GM23338 (cell line): ENCODE data around the gene JMJD1C. TPM values are rescaled to one million over a fixed set of nuclear protein-coding genes. Genes with fewer than 3 reads are reported as not detected.

Experiments used
- ATAC-seq: fragments of 200-7000 bp; cut with Tn5 transposase; 3 replicates; pipeline ENCODE4 v1.9.1; 2020
- DNase-seq: peaks from one replicate; pipeline ENCODE4 v3.0.0-alpha.2; 2015; ENCODE audit warnings: low spot score
- H2AFZ ChIP-seq: fragments of 200-600 bp; sonication (generic); 2 replicates; pipeline ENCODE4 v1.8.0; 2016; ENCODE audit warnings: antibody characterized with exemption, mild to moderate bottlenecking, moderate library complexity
- H3F3A ChIP-seq: fragments of 200-600 bp; sonication (generic); replicated peaks from 2 replicates; pipeline ENCODE4 v1.8.0; 2017; ENCODE audit warnings: antibody characterized with exemption, mixed run types, low read depth
- H3K27ac ChIP-seq: fragments of 200-600 bp; sonication (generic); 2 replicates; pipeline ENCODE4 v1.6.1; 2016; ENCODE audit warnings: low read depth
- H3K27me3 ChIP-seq: fragments of 200-600 bp; sonication (generic); 2 replicates; pipeline ENCODE4 v1.8.0; 2016; ENCODE audit warnings: mild to moderate bottlenecking, mixed run types, moderate library complexity; ENCODE audit not compliant: insufficient read depth
- H3K36me3 ChIP-seq: fragments of 200-600 bp; sonication (generic); 2 replicates; pipeline ENCODE4 v1.8.0; 2016; ENCODE audit warnings: mild to moderate bottlenecking; ENCODE audit not compliant: insufficient read depth
- H3K4me1 ChIP-seq: fragments of 200-600 bp; sonication (generic); 2 replicates; pipeline ENCODE4 v1.8.0; 2016; ENCODE audit warnings: mild to moderate bottlenecking, moderate library complexity; ENCODE audit not compliant: insufficient read depth
- H3K4me2 ChIP-seq: fragments of 200-600 bp; sonication (generic); 2 replicates; pipeline ENCODE4 v1.7.1; 2017; ENCODE audit warnings: mixed run types
- H3K4me3 ChIP-seq: fragments of 200-600 bp; sonication (generic); 2 replicates; pipeline ENCODE4 v1.6.1; 2016; ENCODE audit warnings: mixed run types
- H3K79me2 ChIP-seq: fragments of 200-600 bp; sonication (generic); replicated peaks from 2 replicates; pipeline ENCODE4 v1.8.0; 2017; ENCODE audit warnings: mild to moderate bottlenecking; ENCODE audit not compliant: insufficient read depth
- H3K9me2 ChIP-seq: fragments of 200-600 bp; sonication (generic); 2 replicates; pipeline ENCODE4 v1.8.0; 2017; ENCODE audit not compliant: insufficient read depth
- H4K20me1 ChIP-seq: fragments of 200-600 bp; sonication (generic); replicated peaks from 2 replicates; pipeline ENCODE4 v1.8.0; 2017; ENCODE audit warnings: mild to moderate bottlenecking; ENCODE audit not compliant: insufficient read depth
- H3K27ac Mint-ChIP-seq: 2 replicates; pipeline ENCODE4 v1.8.0; 2020; ENCODE audit warnings: inconsistent platforms, mild to moderate bottlenecking, moderate library complexity, mixed read lengths
- H3K27me3 Mint-ChIP-seq: 3 replicates; pipeline ENCODE4 v1.8.0; 2022; ENCODE audit warnings: low read depth, mild to moderate bottlenecking, moderate library complexity, mixed read lengths, inconsistent platforms; ENCODE audit not compliant: insufficient read depth, poor library complexity
- H3K36me3 Mint-ChIP-seq: 3 replicates; pipeline ENCODE4 v1.8.0; 2021; ENCODE audit warnings: low read depth, mild to moderate bottlenecking, inconsistent platforms, moderate library complexity, mixed read lengths
- H3K4me1 Mint-ChIP-seq: 3 replicates; pipeline ENCODE4 v1.8.0; 2020; ENCODE audit warnings: mild to moderate bottlenecking, inconsistent platforms, mixed read lengths
- H3K4me3 Mint-ChIP-seq: 3 replicates; pipeline ENCODE4 v1.8.0; 2021; ENCODE audit warnings: moderate library complexity, mild to moderate bottlenecking, inconsistent platforms, mixed read lengths
- H3K9me3 Mint-ChIP-seq: 3 replicates; pipeline ENCODE4 v1.8.0; 2020; ENCODE audit warnings: moderate library complexity, mild to moderate bottlenecking, inconsistent platforms, mixed read lengths
- CREB1 ChIP-seq: fragments of 250-450 bp; sonication (Bioruptor Pico); IDR thresholded peaks from 2 replicates; pipeline ENCODE4 v1.5.0; 2020; ENCODE audit warnings: low read depth, mild to moderate bottlenecking, moderate library complexity
- CTCF ChIP-seq, 2 experiments: fragments of 200-600 bp in 1 of 2; sonication (generic) in 1 of 2; conservative IDR thresholded peaks; 2 replicates each; pipeline versions ENCODE4 v1.5.1 to v1.6.1; 2016 to 2017; ENCODE audit warnings: antibody characterized with exemption in 2 of 2, low read depth in 2 of 2, mild to moderate bottlenecking in 2 of 2, moderate library complexity in 1 of 2
- ETS1 ChIP-seq: IDR thresholded peaks from 2 replicates; pipeline ENCODE4 v1.6.1; 2016; ENCODE audit warnings: antibody characterized with exemption
- EZH2 ChIP-seq: fragments of 200-600 bp; sonication (generic); IDR thresholded peaks from one replicate; pipeline ENCODE4 v1.8.0; 2017; ENCODE audit warnings: antibody characterized with exemption, mild to moderate bottlenecking, low read depth; ENCODE audit not compliant: unreplicated experiment
- EZH2phosphoT487 ChIP-seq: fragments of 200-600 bp; sonication (generic); IDR thresholded peaks from one replicate; pipeline ENCODE4 v1.8.1; 2018; ENCODE audit warnings: antibody characterized with exemption; ENCODE audit not compliant: unreplicated experiment
- JUNB ChIP-seq: IDR thresholded peaks from one replicate; pipeline ENCODE4 v1.6.1; 2016; ENCODE audit warnings: antibody characterized with exemption; ENCODE audit not compliant: unreplicated experiment
- NANOG ChIP-seq: IDR thresholded peaks from 2 replicates; pipeline ENCODE4 v1.6.1; 2016; ENCODE audit warnings: antibody characterized with exemption, borderline replicate concordance
- POLR2AphosphoS5 ChIP-seq: IDR thresholded peaks from 2 replicates; pipeline ENCODE4 v1.6.1; 2016; ENCODE audit warnings: antibody characterized with exemption, low read depth
- REST ChIP-seq: IDR thresholded peaks from one replicate; pipeline ENCODE4 v1.6.1; 2018; ENCODE audit warnings: antibody characterized with exemption; ENCODE audit not compliant: unreplicated experiment
- STAT1 ChIP-seq: IDR thresholded peaks from one replicate; pipeline ENCODE4 v1.6.1; 2016; ENCODE audit warnings: antibody characterized with exemption; ENCODE audit not compliant: unreplicated experiment
- ZNF114 ChIP-seq: fragments of 250-450 bp; sonication (Bioruptor Pico); IDR thresholded peaks from 2 replicates; pipeline ENCODE4 v1.5.0; 2020; ENCODE audit warnings: mild to moderate bottlenecking, moderate library complexity
- ZNF331 ChIP-seq: fragments of 250-450 bp; sonication (Bioruptor Pico); IDR thresholded peaks from 2 replicates; pipeline ENCODE4 v1.5.0; 2020; ENCODE audit warnings: low read depth, mild to moderate bottlenecking, moderate library complexity
- ZNF462 ChIP-seq: fragments of 250-450 bp; sonication (Bioruptor Pico); IDR thresholded peaks from 2 replicates; pipeline ENCODE4 v1.5.0; 2020; ENCODE audit warnings: mild to moderate bottlenecking, moderate library complexity
- polyA plus RNA-seq: library from polyadenylated mRNA; unstranded; fragments of >200 nt; fragmentation: Nextera tagmentation; extraction: Ambion mirVana; gene quantifications from 2 replicates; pipeline ENCODE4 v1.2.1, GENCODE V29; 2016
- total RNA-seq: library from RNA; depleted of rRNA; stranded (reverse); fragments of >200 nt; shearing (Covaris generic); gene quantifications from 2 replicates; pipeline ENCODE4 v1.2.3, GENCODE V29; 2014

The JMJD1C gene
- total and polyA plus RNA-seq, 2 experiments from 2014 or later = 333 to 435 TPM

- no peak for TF ChIP-seq ZNF331 (CRISPR knock-in tag)
- TF ChIP-seq POLR2AphosphoS5 = no peak
- TF ChIP-seq ZNF114 (CRISPR knock-in tag) = no peak
- TF ChIP-seq EZH2phosphoT487 = no peak
- TF ChIP-seq EZH2 = no peak
These were observed 165.0 kb downstream of the JMJD1C start (continued) for GRCh38 chr10:63300801-63301200.

GRCh38 chr10:63297941-63298340 lies 167.8 kb downstream of the JMJD1C start:
- no peak for DNase-seq
- Mint-ChIP-seq H3K27ac (no peak overlapping the region), H3K36me3 (peaks cover 3% of the 10 kb centered on the region; the same call in 1 of the 3 replicates), H3K4me3 (no peak overlapping the region), H3K9me3 (no peaks in the 10 kb centered on the region), H3K27me3 (peaks cover 2% of the 10 kb centered on the region), H3K4me1 (peaks cover 6% of the 10 kb centered on the region; the same call in 2 of the 3 replicates)
- Histone ChIP-seq H3K4me1 (no peaks in the 10 kb centered on the region; the same call in 1 of the 2 replicates), H4K20me1 (0 out of 2 replicates have a peak, but pooled peaks cover 4% of the 10 kb centered on the region), H3K79me2 (peaks cover 72% of the 10 kb centered on the region), H2AFZ (no peak overlapping the region), H3K4me2 (no peak overlapping the region), H3K27me3 (no peaks in the 10 kb centered on the region), H3F3A (no peaks in the 10 kb centered on the region), H3K27ac (no peak overlapping the region), H3K4me3 (no peak overlapping the region), H3K9me2 (no peaks in the 10 kb centered on the region), H3K36me3 (no peaks in the 10 kb centered on the region)
- TF ChIP-seq ETS1 = no peak
- TF ChIP-seq EZH2phosphoT487 = no peak
- no peak for TF ChIP-seq STAT1
- TF ChIP-seq ZNF114 (CRISPR knock-in tag) = no peak
- no peak for TF ChIP-seq CREB1
- TF ChIP-seq ZNF462 (CRISPR knock-in tag) = no peak
- TF ChIP-seq NANOG = no peak
- TF ChIP-seq ZNF331 (CRISPR knock-in tag) = no peak
- no peak for TF ChIP-seq EZH2
- no peak for TF ChIP-seq REST
- no peak for TF ChIP-seq JUNB
- no peak for TF ChIP-seq CTCF (conservative IDR thresholded peaks at IDR 0.05; ENCODE audit: low read depth in 2 of 2)
- no peak for TF ChIP-seq POLR2AphosphoS5
- no peak for ATAC-seq
